ENCODE data around the gene BAG1.

BAG1 gene

GRCh38 chr9:33211695-33212393 is 52.7 kb downstream of the BAG1 start:
- Histone ChIP-seq H3K4me3 (ENCODE audit: low read depth, low read length, poor library complexity, severe bottlenecking) (no peak overlapping the region), H3K27ac (ENCODE audit: low read depth, low read length, poor library complexity, severe bottlenecking) (no peak overlapping the region), H3K4me1 (ENCODE audit: insufficient read depth, low read length, severe bottlenecking) (no peaks in the 10 kb centered on the region), H3F3A (ENCODE audit: insufficient read depth, low read length) (no peaks in the 10 kb centered on the region), H3K9me3 (ENCODE audit: low read length) (no peaks in the 10 kb centered on the region), H3K79me2 (ENCODE audit: insufficient read depth, low read length) (no peaks in the 10 kb centered on the region), H3K4me2 (ENCODE audit: low read length) (no peak overlapping the region), H4K20me1 (ENCODE audit: insufficient read depth, low read length) (no peaks in the 10 kb centered on the region), H3K36me3 (ENCODE audit: insufficient read depth, low read length) (no peaks in the 10 kb centered on the region), H3K9me2 (ENCODE audit: low read depth, low read length) (no peaks in the 10 kb centered on the region), H3K27me3 (ENCODE audit: insufficient read depth, low read length) (no peaks in the 10 kb centered on the region), H3K9ac (ENCODE audit: low read length) (no peak overlapping the region), H2AFZ (ENCODE audit: low read length) (no peak overlapping the region)
- no peak for TF ChIP-seq EZH2 (IDR thresholded peaks at IDR 0.05; ENCODE audit: borderline replicate concordance, low read length)
- TF ChIP-seq, protein P1, sequence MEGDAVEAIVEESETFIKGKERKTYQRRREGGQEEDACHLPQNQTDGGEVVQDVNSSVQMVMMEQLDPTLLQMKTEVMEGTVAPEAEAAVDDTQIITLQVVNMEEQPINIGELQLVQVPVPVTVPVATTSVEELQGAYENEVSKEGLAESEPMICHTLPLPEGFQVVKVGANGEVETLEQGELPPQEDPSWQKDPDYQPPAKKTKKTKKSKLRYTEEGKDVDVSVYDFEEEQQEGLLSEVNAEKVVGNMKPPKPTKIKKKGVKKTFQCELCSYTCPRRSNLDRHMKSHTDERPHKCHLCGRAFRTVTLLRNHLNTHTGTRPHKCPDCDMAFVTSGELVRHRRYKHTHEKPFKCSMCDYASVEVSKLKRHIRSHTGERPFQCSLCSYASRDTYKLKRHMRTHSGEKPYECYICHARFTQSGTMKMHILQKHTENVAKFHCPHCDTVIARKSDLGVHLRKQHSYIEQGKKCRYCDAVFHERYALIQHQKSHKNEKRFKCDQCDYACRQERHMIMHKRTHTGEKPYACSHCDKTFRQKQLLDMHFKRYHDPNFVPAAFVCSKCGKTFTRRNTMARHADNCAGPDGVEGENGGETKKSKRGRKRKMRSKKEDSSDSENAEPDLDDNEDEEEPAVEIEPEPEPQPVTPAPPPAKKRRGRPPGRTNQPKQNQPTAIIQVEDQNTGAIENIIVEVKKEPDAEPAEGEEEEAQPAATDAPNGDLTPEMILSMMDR (IDR thresholded peaks at IDR 0.05; ENCODE audit: low read length): no peak

DNA sequence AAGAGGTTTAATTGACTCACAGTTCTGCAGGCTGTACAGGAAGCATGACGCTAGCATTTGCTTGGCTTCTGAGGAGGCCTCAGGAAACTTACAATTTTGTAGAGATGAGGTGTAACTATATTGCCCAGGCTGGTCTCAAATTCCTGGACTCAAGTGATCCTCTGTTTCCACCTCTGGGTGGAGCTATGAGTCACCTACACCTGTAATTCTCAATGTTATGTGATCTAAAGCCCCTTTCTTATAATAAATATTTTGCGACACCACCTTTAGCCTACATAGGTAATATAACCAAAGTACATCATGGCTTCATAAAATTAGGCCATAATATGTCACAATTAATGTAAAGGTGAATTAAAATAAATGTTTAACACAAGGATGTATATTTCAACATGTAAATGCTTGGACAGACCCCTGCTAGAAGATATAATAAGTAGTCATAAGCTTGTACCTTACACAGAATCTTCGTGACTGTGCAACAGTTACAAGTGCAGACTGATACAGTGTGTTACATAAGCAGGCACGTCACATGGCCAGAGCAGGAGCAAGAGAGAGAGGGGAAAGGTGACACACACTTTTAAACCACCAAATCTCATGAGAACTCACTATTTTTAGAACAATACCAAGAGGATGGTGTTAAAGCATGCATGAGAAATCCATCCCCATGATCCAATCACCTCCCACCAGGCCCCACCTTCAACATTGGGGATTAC is 54.3 kb downstream of the BAG1 start:
- no peak overlapping the region for H3K4me2 ChIP-seq (ENCODE audit: low read length)
- H3K36me3 ChIP-seq (ENCODE audit: insufficient read depth, low read length): no peaks in the 10 kb centered on the region
- H3F3A ChIP-seq (ENCODE audit: insufficient read depth, low read length): no peaks in the 10 kb centered on the region
- no peaks in the 10 kb centered on the region for H3K4me1 ChIP-seq (ENCODE audit: insufficient read depth, low read length, severe bottlenecking)
- no peak overlapping the region for H3K4me3 ChIP-seq (ENCODE audit: low read depth, low read length, poor library complexity, severe bottlenecking)
- H3K9me2 ChIP-seq (ENCODE audit: low read depth, low read length): no peaks in the 10 kb centered on the region
- H4K20me1 ChIP-seq (ENCODE audit: insufficient read depth, low read length): no peaks in the 10 kb centered on the region
- no peaks in the 10 kb centered on the region for H3K9me3 ChIP-seq (ENCODE audit: low read length)
- no peaks in the 10 kb centered on the region for H3K27me3 ChIP-seq (ENCODE audit: insufficient read depth, low read length)
- no peaks in the 10 kb centered on the region for H3K79me2 ChIP-seq (ENCODE audit: insufficient read depth, low read length)
- no peak for TF ChIP-seq EZH2 (IDR thresholded peaks at IDR 0.05; ENCODE audit: borderline replicate concordance, low read length)
- TF ChIP-seq, protein P1 (IDR thresholded peaks at IDR 0.05; ENCODE audit: low read length): no peak
- H3K9ac ChIP-seq (ENCODE audit: low read length): no peak overlapping the region
- H3K27ac ChIP-seq (ENCODE audit: low read depth, low read length, poor library complexity, severe bottlenecking): no peak overlapping the region
- no peak overlapping the region for H2AFZ ChIP-seq (ENCODE audit: low read length)

GRCh38 chr9:33209394-33209793 is 55.1 kb downstream of the BAG1 start:
- no peaks in the 10 kb centered on the region for H3K36me3 ChIP-seq (ENCODE audit: insufficient read depth, low read length)
- H3K79me2 ChIP-seq (ENCODE audit: insufficient read depth, low read length): no peaks in the 10 kb centered on the region
- no peaks in the 10 kb centered on the region for H3K9me3 ChIP-seq (ENCODE audit: low read length)
- H3K27me3 ChIP-seq (ENCODE audit: insufficient read depth, low read length): no peaks in the 10 kb centered on the region
- H2AFZ ChIP-seq (ENCODE audit: low read length): no peak overlapping the region
- TF ChIP-seq, protein P1 (IDR thresholded peaks at IDR 0.05; ENCODE audit: low read length): no peak
- no peak for TF ChIP-seq EZH2 (IDR thresholded peaks at IDR 0.05; ENCODE audit: borderline replicate concordance, low read length)
- no peaks in the 10 kb centered on the region for H4K20me1 ChIP-seq (ENCODE audit: insufficient read depth, low read length)
- H3K9ac ChIP-seq (ENCODE audit: low read length): no peak overlapping the region
- H3K4me1 ChIP-seq (ENCODE audit: insufficient read depth, low read length, severe bottlenecking): no peaks in the 10 kb centered on the region
- H3K9me2 ChIP-seq (ENCODE audit: low read depth, low read length): no peaks in the 10 kb centered on the region
- H3K27ac ChIP-seq (ENCODE audit: low read depth, low read length, poor library complexity, severe bottlenecking): no peak overlapping the region
- no peaks in the 10 kb centered on the region for H3F3A ChIP-seq (ENCODE audit: insufficient read depth, low read length)
- no peak overlapping the region for H3K4me3 ChIP-seq (ENCODE audit: low read depth, low read length, poor library complexity, severe bottlenecking)
- no peak overlapping the region for H3K4me2 ChIP-seq (ENCODE audit: low read length)

Data from OCI-LY1 (cell line).